GM18867 (cell line): Measurements from ENCODE around the gene PCSK2.

Source experiments
- ATAC-seq: cut with Tn5 transposase; IDR thresholded peaks from one replicate; pipeline ENCODE4 v1.9.1; 2021; ENCODE audit warnings: mild to moderate bottlenecking, moderate library complexity; ENCODE audit not compliant: unreplicated experiment

The PCSK2 gene

GRCh38 chr20:17469246-17470030 is 242.6 kb downstream of the PCSK2 start:
- no peak for ATAC-seq

- no peak for ATAC-seq
Observed at GRCh38 chr20:17470521-17470920, 243.7 kb downstream of the PCSK2 start.

GRCh38 chr20:17470973-17471372 is 244.1 kb downstream of the PCSK2 start:
- ATAC-seq, result no peak

GRCh38 chr20:17471606-17472187 is 244.9 kb downstream of the PCSK2 start:
- no peak for ATAC-seq

- ATAC-seq, result no peak
Observed at GRCh38 chr20:17473659-17474058, 246.8 kb downstream of the PCSK2 start.

- no peak for ATAC-seq
Observed at GRCh38 chr20:17479063-17479657, 252.3 kb downstream of the PCSK2 start.

- no peak for ATAC-seq
Observed at GRCh38 chr20:17480696-17481095, 253.9 kb downstream of the PCSK2 start.

GRCh38 chr20:17481661-17482060 is 254.8 kb downstream of the PCSK2 start:
- no peak for ATAC-seq

- no peak for ATAC-seq
Observed at GRCh38 chr20:17482536-17482935, 255.7 kb downstream of the PCSK2 start.

- ATAC-seq, result no peak
Observed at GRCh38 chr20:17485017-17485416, 258.2 kb downstream of the PCSK2 start.

GRCh38 chr20:17488916-17489600 is 262.2 kb downstream of the PCSK2 start:
- no peak for ATAC-seq

GRCh38 chr20:17490501-17490900 is 263.7 kb downstream of the PCSK2 start:
- no peak for ATAC-seq

- ATAC-seq, result no peak
Observed at GRCh38 chr20:17491041-17491440, 264.2 kb downstream of the PCSK2 start.

GRCh38 chr20:17491488-17491887 is 264.6 kb downstream of the PCSK2 start:
- no peak for ATAC-seq

- no peak for ATAC-seq
Observed at GRCh38 chr20:17493173-17493572, 266.3 kb downstream of the PCSK2 start.

GRCh38 chr20:17494201-17494600 is 267.4 kb downstream of the PCSK2 start:
- no peak for ATAC-seq

GRCh38 chr20:17495826-17496225 is 269.0 kb downstream of the PCSK2 start:
- ATAC-seq, result no peak

- ATAC-seq, result no peak
Observed at GRCh38 chr20:17497821-17498580, 271.2 kb downstream of the PCSK2 start.

- ATAC-seq, result no peak
Observed at GRCh38 chr20:17498641-17499040, 271.8 kb downstream of the PCSK2 start.

- no peak for ATAC-seq
Observed at GRCh38 chr20:17499041-17499440, 272.2 kb downstream of the PCSK2 start.

- no peak for ATAC-seq
Observed at GRCh38 chr20:17500271-17500670, 273.4 kb downstream of the PCSK2 start.
